Fibroblast of pulmonary artery (primary cell): ENCODE data around the gene SF3B2.
"Not testable (repeated sequence)": the region's sequence is repeated elsewhere in the genome, so short reads cannot be mapped to it uniquely, and the experiment has no call there.

Source experiments
- DNase-seq: peaks from one replicate; pipeline ENCODE4 v3.0.0-alpha.2; 2010; ENCODE audit warnings: low read depth
- H3K4me3 ChIP-seq: replicated peaks from 2 replicates; pipeline ENCODE4 v1.5.1; 2011; ENCODE audit warnings: low read depth, mild to moderate bottlenecking, control low read depth, low read length, moderate library complexity
- TF ChIP-seq, protein P1 (sequence below): IDR thresholded peaks from 2 replicates; pipeline ENCODE4 v1.5.1; 2011; ENCODE audit warnings: mild to moderate bottlenecking, control low read depth, low read length, inconsistent platforms; ENCODE audit errors: missing control alignments

SF3B2 gene

DNA sequence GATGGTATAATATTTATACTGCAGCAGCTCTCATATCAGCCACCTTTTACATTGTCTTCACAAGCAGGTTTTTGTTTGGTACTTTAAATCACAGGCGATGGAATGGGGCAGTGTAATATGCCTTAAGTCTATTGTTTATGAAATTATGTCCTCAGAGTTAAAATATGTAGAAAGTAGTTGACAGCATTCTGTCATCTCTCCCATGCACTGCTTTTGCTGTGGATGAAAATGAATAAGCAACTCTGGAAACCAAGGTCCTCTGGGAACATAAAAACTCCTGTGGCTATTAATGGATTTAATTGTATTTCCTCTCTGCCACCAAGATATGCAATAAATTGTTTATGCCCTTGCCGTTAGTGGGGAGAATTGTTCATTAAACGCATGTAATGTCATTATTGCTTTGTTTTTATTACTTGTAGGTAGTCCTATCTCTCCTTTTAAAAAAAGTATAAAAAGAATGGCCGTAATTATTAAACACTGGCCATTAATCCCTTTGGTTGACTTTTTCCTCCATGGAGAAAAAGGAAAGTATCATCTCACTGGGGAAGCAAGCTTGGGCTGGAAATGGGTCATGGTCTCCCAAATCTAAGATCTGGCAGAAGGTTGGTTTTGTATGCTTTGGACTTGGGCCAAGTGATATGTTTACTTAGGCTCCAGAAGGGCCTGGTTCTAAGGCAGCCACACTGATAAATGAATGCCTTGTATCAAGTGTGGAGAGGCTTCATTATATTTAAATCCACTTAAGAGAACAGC, 31.0 kb downstream of the SF3B2 start:
- DNase-seq: no peak
- no peak overlapping the region for H3K4me3 ChIP-seq

DNA sequence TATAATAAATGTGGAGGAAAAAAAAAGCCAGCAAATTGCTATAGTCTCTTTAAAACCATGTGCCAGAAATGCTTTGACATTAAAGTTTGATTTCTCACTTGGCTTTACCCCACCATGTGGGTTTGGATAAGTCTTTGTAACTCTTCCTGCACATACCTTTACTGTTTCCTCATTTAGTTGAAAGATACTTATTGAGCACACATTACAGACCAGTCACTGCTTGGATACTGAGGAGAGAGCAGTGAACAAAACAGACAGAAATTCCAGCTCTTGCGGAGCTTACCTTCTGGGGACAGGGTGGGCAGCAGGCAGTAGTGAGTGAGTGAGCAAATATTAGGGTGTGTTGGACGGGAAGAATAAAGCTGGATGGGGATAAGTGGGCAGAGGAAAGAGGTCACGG, 31.6 kb downstream of the SF3B2 start:
- no peak for DNase-seq
- TF ChIP-seq, protein P1, sequence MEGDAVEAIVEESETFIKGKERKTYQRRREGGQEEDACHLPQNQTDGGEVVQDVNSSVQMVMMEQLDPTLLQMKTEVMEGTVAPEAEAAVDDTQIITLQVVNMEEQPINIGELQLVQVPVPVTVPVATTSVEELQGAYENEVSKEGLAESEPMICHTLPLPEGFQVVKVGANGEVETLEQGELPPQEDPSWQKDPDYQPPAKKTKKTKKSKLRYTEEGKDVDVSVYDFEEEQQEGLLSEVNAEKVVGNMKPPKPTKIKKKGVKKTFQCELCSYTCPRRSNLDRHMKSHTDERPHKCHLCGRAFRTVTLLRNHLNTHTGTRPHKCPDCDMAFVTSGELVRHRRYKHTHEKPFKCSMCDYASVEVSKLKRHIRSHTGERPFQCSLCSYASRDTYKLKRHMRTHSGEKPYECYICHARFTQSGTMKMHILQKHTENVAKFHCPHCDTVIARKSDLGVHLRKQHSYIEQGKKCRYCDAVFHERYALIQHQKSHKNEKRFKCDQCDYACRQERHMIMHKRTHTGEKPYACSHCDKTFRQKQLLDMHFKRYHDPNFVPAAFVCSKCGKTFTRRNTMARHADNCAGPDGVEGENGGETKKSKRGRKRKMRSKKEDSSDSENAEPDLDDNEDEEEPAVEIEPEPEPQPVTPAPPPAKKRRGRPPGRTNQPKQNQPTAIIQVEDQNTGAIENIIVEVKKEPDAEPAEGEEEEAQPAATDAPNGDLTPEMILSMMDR: no peak
- no peak overlapping the region for H3K4me3 ChIP-seq

More for the DNA sequence above, 31.0 kb downstream of the SF3B2 start:
- TF ChIP-seq, protein P1: no peak

DNA sequence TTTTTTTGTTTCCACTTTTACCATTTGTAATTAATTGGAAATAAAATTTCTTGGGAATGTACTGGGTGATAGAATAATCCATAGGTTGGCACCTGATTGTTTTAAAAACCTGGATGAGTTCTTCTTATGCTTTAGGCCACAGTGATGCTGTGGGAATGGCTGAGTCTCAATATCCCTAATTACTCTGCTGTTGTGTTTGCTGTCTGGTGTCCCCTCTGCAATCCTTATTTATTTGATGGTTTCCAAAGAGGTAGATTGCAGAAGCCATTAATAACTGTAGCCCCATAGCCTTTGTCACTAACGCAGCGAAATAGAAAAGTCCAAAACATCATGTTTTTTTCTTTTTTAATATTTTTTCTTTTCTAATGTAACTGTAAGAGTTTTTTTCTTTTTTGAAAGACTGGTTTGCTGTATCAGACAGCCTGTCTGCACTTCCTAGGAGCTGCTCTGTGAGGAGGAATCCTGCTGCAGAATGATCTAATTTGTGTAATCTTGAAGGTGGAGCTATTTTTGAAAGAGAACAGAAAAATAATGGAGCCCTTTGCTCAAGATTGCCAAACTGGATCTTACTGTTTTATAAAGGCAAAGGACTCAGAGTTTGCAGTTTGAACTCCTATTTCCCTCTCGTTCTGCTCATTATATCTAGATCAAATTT, 32.8 kb downstream of the SF3B2 start:
- DNase-seq: no peak
- H3K4me3 ChIP-seq: no peak overlapping the region
- TF ChIP-seq, protein P1: no peak

DNA sequence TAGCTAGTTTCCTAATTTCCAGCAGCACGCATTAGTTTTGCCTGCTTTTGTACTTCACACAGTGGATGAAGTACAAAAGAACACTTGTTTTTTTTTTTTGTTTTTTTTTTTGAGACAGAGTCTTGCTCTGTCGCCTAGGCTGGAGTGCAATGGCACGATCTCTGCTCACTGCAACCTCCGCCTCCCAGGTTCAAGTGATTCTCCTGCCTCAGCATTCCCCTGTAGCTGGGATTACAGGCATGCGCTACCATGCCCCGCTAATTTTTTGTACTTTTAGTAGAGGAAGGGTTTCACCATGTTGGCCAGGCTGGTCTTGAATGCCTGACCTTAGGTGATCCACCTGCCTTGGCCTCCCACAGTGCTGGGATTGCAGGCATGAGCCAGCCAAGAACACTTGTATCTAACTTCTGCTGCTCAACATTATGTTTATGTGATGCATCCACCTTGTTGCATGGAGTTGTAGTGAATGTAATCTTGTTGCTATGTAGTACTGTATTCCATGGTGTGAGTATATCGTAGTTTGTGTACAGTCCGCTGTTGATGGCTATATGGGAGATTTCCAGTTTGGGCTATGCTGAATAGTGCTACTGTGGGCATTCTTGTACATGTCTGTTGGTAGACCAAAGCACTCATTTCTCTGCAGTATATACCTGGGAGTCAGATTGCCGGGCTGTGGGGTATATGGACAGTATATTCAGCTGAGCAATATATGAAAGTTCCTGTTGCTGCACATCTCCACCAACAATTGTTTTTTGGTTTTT, 35.2 kb downstream of the SF3B2 start:
- TF ChIP-seq, protein P1: no peak
- no peak overlapping the region for H3K4me3 ChIP-seq
- no peak for DNase-seq

DNA sequence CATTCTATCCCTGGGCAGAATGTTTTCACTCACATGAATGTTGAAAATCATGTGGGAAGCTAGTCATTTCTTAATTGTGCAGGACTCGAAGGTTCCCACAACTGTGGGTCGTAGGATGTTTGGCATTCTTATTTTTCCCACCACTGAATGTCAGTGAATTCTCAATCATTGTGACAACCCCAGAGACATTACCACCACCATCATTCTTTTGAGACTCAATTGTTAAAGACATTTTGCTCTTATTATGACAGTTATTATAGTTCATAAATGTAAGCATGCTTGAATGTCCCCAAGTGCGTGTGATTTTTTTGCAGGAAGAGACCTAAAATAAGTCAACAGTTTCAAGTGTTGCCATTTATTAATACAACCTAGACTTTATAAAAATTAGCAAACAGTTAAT, 36.9 kb downstream of the SF3B2 start:
- TF ChIP-seq, protein P1: no peak
- no peak for DNase-seq
- H3K4me3 ChIP-seq: no peak overlapping the region

GRCh38 chr11:66090288-66090687, 38.1 kb downstream of the SF3B2 start:
- no peak overlapping the region for H3K4me3 ChIP-seq
- TF ChIP-seq, protein P1: no peak
- DNase-seq: no peak

DNA sequence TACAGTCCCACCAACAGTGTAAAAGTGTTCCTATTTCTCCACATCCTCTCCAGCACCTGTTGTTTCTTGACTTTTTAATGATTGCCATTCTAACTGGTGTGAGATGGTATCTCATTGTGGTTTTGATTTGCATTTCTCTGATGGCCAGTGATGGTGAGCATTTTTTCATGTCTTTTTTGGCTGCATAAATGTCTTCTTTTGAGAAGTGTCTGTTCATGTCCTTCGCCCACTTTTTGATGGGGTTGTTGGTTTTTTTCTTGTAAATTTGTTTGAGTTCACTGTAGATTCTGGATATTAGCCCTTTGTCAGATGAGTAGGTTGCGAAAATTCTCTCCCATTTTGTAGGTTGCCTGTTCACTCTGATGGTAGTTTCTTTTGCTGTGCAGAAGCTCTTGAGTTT, 40.0 kb downstream of the SF3B2 start:
- H3K4me3 ChIP-seq, DNase-seq: not testable (repeated sequence)

DNA sequence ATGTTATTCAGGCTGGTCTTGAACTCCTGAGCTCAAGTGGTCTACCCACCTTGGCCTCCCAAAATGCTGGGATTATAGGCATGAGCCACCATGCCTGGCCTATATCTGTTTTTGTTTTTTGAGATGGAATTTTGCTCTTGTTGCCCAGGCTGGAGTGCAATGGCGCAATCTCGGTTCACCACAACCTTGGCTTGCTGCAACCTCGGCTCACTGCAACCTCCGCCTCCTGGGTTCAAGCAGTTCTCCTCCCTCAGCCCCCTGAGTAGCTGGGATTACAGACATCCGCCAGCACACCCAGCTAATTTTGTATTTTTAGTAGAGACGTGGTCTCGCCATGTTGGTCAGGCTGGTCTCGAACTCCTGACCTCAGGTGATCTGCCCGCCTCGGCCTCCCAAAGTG, 47.6 kb downstream of the SF3B2 start:
- DNase-seq, H3K4me3 ChIP-seq: not testable (repeated sequence)
